CD8-positive, alpha-beta memory T cell (primary cell): ENCODE results near the gene CDT1. TPM values are rescaled to one million over a fixed set of nuclear protein-coding genes. Genes with fewer than 3 reads are reported as not detected.

ENCODE experiments used
- CTCF ChIA-PET: fragments of 350-600 bp; sonication (Branson Sonifier 250); formaldehyde crosslinking; loops from one replicate; lab custom pipeline; 2021; ENCODE audit warnings: antibody characterized with exemption; lab: Charles Lee
- POLR2A ChIA-PET: fragments of 350-600 bp; sonication (Branson Sonifier 250); formaldehyde crosslinking; loops from one replicate; lab custom pipeline; 2021; ENCODE audit warnings: antibody characterized with exemption; lab: Charles Lee
- DNase-seq, 5 donors: peaks; one replicate each; pipeline versions ENCODE4 v3.0.0 to v3.0.0-alpha.2; 2020 to 2022; ENCODE audit warnings: mixed read lengths in 1 of 5
- H3K27ac ChIP-seq: one replicate; pipeline ENCODE4 v1.7.0; 2013; ENCODE audit warnings: low read depth, mild to moderate bottlenecking, low read length, moderate library complexity
- H3K27me3 ChIP-seq: 2 replicates; pipeline ENCODE4 v1.7.0; 2013; ENCODE audit warnings: low read length, mild to moderate bottlenecking; ENCODE audit not compliant: insufficient read depth, poor library complexity, severe bottlenecking
- H3K36me3 ChIP-seq: 2 replicates; pipeline ENCODE4 v1.7.0; 2013; ENCODE audit warnings: mild to moderate bottlenecking, low read length, moderate library complexity; ENCODE audit not compliant: insufficient read depth
- H3K4me1 ChIP-seq: 2 replicates; pipeline ENCODE4 v1.7.0; 2013; ENCODE audit warnings: mild to moderate bottlenecking, low read length, moderate library complexity; ENCODE audit not compliant: insufficient read depth
- H3K4me3 ChIP-seq: 2 replicates; pipeline ENCODE4 v1.7.0; 2013; ENCODE audit warnings: mild to moderate bottlenecking, low read length
- H3K9me3 ChIP-seq: 2 replicates; pipeline ENCODE4 v1.7.0; 2013; ENCODE audit warnings: mild to moderate bottlenecking, low read length
- H3K27ac Mint-ChIP-seq, 8 donors: one replicate each; pipeline ENCODE4 v1.8.0; 2020 to 2021; ENCODE audit warnings: mixed read lengths in 8 of 8, mild to moderate bottlenecking in 6 of 8, inconsistent platforms in 3 of 8, moderate library complexity in 3 of 8
- H3K27me3 Mint-ChIP-seq, 2 donors: one replicate each; pipeline ENCODE4 v1.8.0; 2020 to 2021; ENCODE audit warnings: mixed read lengths in 2 of 2, mild to moderate bottlenecking in 1 of 2, moderate library complexity in 1 of 2
- H3K36me3 Mint-ChIP-seq, 3 donors: one replicate each; pipeline ENCODE4 v1.8.0; 2020 to 2021; ENCODE audit warnings: mixed read lengths in 3 of 3, inconsistent platforms in 1 of 3, mild to moderate bottlenecking in 1 of 3
- H3K4me1 Mint-ChIP-seq, 3 donors: one replicate each; pipeline ENCODE4 v1.8.0; 2020 to 2021; ENCODE audit warnings: mixed read lengths in 3 of 3, inconsistent platforms in 1 of 3, mild to moderate bottlenecking in 1 of 3
- H3K4me3 Mint-ChIP-seq, 7 donors: one replicate each; pipeline ENCODE4 v1.8.0; 2020 to 2021; ENCODE audit warnings: mixed read lengths in 7 of 7, mild to moderate bottlenecking in 6 of 7, moderate library complexity in 4 of 7, inconsistent platforms in 2 of 7
- H3K9me3 Mint-ChIP-seq, 5 donors: one replicate each; pipeline ENCODE4 v1.8.0; 2020 to 2022; ENCODE audit warnings: mixed read lengths in 5 of 5, mild to moderate bottlenecking in 3 of 5, moderate library complexity in 2 of 5, inconsistent platforms in 1 of 5
- polyA plus RNA-seq: library from polyadenylated mRNA; unstranded; fragments of 300-500 nt; fragmentation: Illumina TruSeq; gene quantifications from one replicate; pipeline ENCODE4 v1.2.3, GENCODE V29; 2021
- total RNA-seq, 2 experiments: library from RNA; stranded (reverse); gene quantifications; one replicate each; pipeline ENCODE4 v1.2.3, GENCODE V29; 2021

Gene CDT1
- total and polyA plus RNA-seq, 3 experiments from 2014 or later, result 0.26 to 106 (median 97.6) TPM

DNA sequence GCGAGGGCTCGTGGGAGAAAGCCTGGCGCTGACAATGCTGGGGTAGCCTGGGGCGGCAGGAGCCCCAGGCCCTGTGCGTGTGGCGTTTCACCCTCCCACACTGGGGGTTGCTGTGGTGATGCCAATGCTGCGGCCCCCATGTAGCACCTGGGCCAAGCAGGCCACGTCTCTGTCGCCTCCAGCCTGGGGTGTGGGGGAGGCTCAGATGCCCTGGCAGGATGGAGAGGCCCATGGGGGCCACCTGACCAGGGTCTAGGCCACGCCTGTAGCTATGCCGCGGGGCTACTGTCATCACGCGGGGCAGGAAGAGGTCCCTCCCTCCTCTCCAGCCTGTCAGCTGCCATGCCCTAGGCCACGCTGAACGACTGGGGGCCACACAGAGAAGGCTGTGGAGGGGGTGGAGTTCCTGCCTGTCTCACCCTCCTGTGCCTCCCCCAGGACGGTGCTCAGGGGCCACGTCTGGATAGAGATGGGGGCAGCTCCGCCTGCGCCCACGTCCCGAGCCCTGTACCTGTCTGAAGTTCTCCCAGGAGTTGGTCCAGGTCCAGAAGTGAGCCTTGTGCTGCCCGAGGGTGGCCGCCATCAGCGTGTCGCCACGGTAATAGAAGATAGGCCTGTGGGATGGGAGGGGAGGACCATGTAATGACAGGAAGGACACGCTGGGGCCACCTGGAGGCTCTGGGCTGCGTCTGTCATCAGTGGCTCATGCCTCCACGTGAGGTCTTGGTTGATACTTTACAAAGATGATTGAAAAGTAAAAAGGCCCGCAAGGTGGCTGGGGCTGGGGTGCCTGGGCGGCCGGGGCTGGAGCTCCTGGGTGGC is 20.9 kb downstream of the CDT1 start:
- Mint-ChIP-seq H3K9me3 (no peaks in the 10 kb centered on the region), H3K27ac (peak overlapping the region in 1 of 8 donors; percentile 89), H3K27me3 (no peaks in the 10 kb centered on the region), H3K36me3 (peaks cover 0 to 30% (median 0%) of the 10 kb centered on the region in 3 donors), H3K4me1 (no peaks in the 10 kb centered on the region), H3K4me3 (no peak overlapping the region)
- ChIA-PET CTCF (no interaction called here), POLR2A (no interaction called here)
- Histone ChIP-seq H3K27ac (no peak overlapping the region), H3K9me3 (no peaks in the 10 kb centered on the region), H3K27me3 (no peaks in the 10 kb centered on the region), H3K4me3 (no peak overlapping the region), H3K4me1 (no peaks in the 10 kb centered on the region), H3K36me3 (no peaks in the 10 kb centered on the region)
- DNase-seq, result no peak

DNA sequence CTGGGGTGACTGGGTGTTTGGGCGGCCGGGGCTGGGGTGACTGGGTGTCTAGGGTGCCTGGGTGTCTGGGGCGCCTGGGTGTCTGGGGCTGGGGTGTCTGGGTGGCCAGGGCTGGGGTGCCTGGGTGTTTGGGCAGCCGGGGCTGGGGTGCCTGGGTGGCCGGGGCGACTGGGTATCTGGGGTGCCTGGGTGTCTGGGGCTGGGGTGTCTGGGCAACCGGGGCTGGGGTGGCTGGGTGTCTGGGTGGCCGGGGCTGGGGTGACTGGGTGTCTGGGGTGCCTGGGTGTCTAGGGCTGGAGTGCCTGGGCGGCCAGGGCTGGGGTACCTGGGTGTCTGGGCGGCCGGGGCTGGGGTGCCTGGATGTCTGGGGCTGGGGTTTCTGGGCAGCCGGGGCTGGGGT is 21.6 kb downstream of the CDT1 start:
- Histone ChIP-seq H3K36me3 (no peaks in the 10 kb centered on the region), H3K27ac (no peak overlapping the region), H3K4me3 (no peak overlapping the region), H3K4me1 (no peaks in the 10 kb centered on the region), H3K9me3 (no peaks in the 10 kb centered on the region), H3K27me3 (no peaks in the 10 kb centered on the region)
- CTCF ChIA-PET, result no interaction called here
- Mint-ChIP-seq H3K9me3 (no peaks in the 10 kb centered on the region), H3K27ac (no peak overlapping the region), H3K36me3 (peaks cover 0 to 33% (median 0%) of the 10 kb centered on the region in 3 donors), H3K27me3 (no peaks in the 10 kb centered on the region), H3K4me1 (no peaks in the 10 kb centered on the region), H3K4me3 (no peak overlapping the region)
- POLR2A ChIA-PET, result no interaction called here
- DNase-seq, result no peak

DNA sequence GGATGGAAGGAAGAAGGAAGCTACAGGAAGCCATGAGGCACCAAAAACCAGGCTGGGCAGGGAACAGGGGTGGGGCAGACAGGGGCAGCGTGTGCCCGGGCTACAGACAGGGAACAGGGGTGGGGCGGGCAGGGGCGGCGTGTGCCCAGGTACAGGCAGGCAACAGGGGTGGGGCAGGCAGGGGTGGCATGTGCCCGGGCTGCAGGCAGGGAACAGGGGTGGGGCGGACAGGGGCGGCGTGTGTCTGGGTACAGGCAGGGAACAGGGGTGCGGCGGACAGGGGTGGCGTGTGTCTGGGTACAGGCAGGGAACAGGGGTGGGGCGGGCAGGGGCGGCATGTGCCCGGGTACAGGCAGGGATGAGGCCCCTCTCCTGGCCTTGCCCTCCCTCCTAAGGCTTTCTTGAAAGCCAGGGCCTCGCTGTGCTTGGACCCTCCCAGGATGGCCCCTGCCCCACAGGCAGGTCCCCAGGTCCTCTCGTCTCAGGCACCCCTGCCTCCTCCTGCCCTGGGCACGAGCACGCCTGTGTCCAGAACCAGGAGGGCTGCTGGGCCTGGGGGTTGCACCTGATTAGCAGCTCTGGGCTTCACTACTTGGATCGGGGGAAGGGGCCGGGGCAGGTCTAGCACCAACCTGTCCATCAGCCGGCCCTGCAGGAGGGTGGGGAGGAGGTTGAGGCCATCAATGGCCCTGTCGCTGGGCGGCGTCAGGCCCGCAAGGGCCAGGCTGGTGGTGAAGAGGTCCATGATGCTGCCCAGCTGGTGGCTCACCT is 22.7 kb downstream of the CDT1 start:
- no peak for DNase-seq
- H3K27me3 ChIP-seq, result no peaks in the 10 kb centered on the region
- no peaks in the 10 kb centered on the region for H3K36me3 ChIP-seq
- no peaks in the 10 kb centered on the region for H3K4me1 ChIP-seq
- Mint-ChIP-seq H3K36me3 (peaks cover 0 to 35% (median 0%) of the 10 kb centered on the region in 3 donors), H3K4me3 (no peak overlapping the region), H3K4me1 (no peaks in the 10 kb centered on the region), H3K27me3 (no peaks in the 10 kb centered on the region), H3K9me3 (no peaks in the 10 kb centered on the region), H3K27ac (no peak overlapping the region)
- CTCF ChIA-PET, result no interaction called here
- no peak overlapping the region for H3K27ac ChIP-seq
- POLR2A ChIA-PET, result interaction anchor here (0.7 kb wide), 1 partner anchor 25 kb away, joined by 3 read pairs; no protein-coding TSS in a partner anchor
- no peak overlapping the region for H3K4me3 ChIP-seq
- H3K9me3 ChIP-seq, result no peaks in the 10 kb centered on the region

DNA sequence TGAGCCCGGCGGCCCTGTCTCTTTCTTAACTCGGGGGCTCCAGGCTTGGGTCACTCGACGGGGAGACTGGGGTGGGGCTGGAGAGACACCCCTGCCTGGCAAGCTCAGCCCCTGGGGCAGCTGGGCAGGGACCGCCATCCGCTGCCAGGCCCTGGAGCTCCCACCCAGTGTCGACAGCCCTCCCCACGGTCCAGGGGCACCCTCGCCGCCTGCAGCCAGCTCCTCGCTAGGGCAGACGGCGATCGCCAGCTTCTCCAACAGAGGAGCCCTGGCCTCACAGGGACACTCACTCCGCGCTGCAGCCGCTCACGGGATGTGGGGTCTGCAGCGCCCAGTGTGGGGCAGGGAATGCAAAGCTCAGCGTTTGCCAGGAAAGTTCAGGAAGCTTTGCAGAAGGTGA is 24.1 kb downstream of the CDT1 start:
- no peaks in the 10 kb centered on the region for H3K27me3 ChIP-seq
- POLR2A ChIA-PET, result no interaction called here
- H3K4me3 ChIP-seq, result no peak overlapping the region
- H3K36me3 ChIP-seq, result no peaks in the 10 kb centered on the region
- no peaks in the 10 kb centered on the region for H3K4me1 ChIP-seq
- CTCF ChIA-PET, result no interaction called here
- Mint-ChIP-seq H3K27ac (no peak overlapping the region), H3K9me3 (no peaks in the 10 kb centered on the region), H3K4me3 (no peak overlapping the region), H3K27me3 (no peaks in the 10 kb centered on the region), H3K4me1 (no peaks in the 10 kb centered on the region), H3K36me3 (peaks cover 0 to 27% (median 0%) of the 10 kb centered on the region in 3 donors)
- no peak for DNase-seq
- H3K9me3 ChIP-seq, result no peaks in the 10 kb centered on the region
- H3K27ac ChIP-seq, result no peak overlapping the region

DNA sequence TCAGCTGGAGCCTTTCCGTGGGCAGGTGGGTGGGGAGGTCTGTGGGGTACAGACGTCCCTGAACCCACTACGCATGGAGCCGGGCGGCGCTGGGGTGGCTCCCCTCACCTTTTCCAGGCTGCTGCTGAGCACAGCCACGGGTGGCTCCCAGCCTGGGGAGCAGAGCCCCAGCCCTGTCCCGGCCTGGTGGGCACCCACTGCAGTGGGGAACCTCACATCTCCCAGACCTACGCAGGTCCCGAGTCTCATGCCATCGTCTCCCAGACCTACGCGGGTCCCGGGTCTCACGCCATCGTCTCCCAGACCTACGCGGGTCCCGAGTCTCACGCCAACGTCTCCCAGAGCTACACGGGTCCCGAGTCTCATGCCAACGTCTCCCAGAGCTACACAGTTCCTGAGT is 25.1 kb downstream of the CDT1 start:
- Histone ChIP-seq H3K4me1 (no peaks in the 10 kb centered on the region), H3K27me3 (no peaks in the 10 kb centered on the region), H3K4me3 (no peak overlapping the region), H3K27ac (no peak overlapping the region), H3K9me3 (no peaks in the 10 kb centered on the region), H3K36me3 (no peaks in the 10 kb centered on the region)
- no peak for DNase-seq
- H3K27me3 Mint-ChIP-seq, result no peaks in the 10 kb centered on the region
- H3K4me3 Mint-ChIP-seq, result no peak overlapping the region
- H3K36me3 Mint-ChIP-seq, result peaks cover 0 to 24% (median 0%) of the 10 kb centered on the region in 3 donors
- H3K4me1 Mint-ChIP-seq, result no peaks in the 10 kb centered on the region
- CTCF ChIA-PET, result no interaction called here
- H3K9me3 Mint-ChIP-seq, result no peaks in the 10 kb centered on the region
- no peak overlapping the region for H3K27ac Mint-ChIP-seq
- POLR2A ChIA-PET, result no interaction called here

DNA sequence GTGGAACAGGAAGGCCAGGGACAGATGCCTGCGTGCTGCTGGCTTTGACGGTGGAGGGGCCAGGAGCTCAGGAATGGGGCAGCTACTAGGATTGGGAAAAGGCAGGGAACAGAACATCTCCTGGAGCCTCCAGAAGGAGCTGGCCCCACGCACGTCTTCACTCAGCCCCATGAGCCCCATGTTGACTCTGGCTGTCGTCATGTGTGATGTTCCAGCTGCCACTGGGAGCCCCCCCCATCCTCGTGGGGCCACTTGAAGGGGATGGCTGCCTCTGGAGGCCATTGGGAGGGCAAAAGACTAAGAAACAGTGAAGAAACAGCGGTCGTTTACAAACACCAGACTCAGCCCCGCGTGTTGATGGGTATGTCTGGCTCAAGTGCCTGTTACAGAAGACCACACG is 26.7 kb downstream of the CDT1 start:
- no peaks in the 10 kb centered on the region for H3K9me3 Mint-ChIP-seq
- ChIA-PET CTCF (no interaction called here), POLR2A (no interaction called here)
- Histone ChIP-seq H3K36me3 (no peaks in the 10 kb centered on the region), H3K4me1 (no peaks in the 10 kb centered on the region), H3K27ac (no peak overlapping the region), H3K27me3 (no peaks in the 10 kb centered on the region), H3K4me3 (no peak overlapping the region), H3K9me3 (no peaks in the 10 kb centered on the region)
- DNase-seq, result no peak
- no peaks in the 10 kb centered on the region for H3K4me1 Mint-ChIP-seq
- no peak overlapping the region for H3K4me3 Mint-ChIP-seq
- no peaks in the 10 kb centered on the region for H3K27me3 Mint-ChIP-seq
- H3K27ac Mint-ChIP-seq, result peak overlapping the region in 1 of 8 donors; percentile 66
- H3K36me3 Mint-ChIP-seq, result peaks cover 0 to 25% (median 0%) of the 10 kb centered on the region in 3 donors

DNA sequence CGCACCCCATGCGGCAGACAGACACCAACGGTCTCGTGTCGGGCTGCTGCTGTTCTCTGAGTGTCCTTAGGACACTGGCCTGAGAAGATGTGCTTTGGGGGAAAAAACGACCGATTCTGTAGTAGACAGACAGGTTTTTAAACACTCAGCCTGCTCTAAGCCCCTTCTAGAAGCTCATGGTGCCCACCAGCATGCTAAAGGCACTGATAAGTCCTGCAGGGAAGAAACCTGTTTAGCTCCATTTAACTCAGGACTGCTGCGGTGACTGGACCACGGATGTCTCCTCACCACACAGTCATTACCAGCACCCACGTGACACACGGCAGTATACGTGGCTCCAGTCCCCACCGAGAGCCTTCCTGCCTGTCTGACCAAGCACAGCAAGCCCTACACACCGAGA is 27.2 kb downstream of the CDT1 start:
- DNase-seq, result no peak
- peaks cover 0 to 27% (median 0%) of the 10 kb centered on the region in 3 donors for H3K36me3 Mint-ChIP-seq
- H3K36me3 ChIP-seq, result no peaks in the 10 kb centered on the region
- H3K9me3 Mint-ChIP-seq, result no peaks in the 10 kb centered on the region
- no peaks in the 10 kb centered on the region for H3K9me3 ChIP-seq
- H3K27me3 Mint-ChIP-seq, result no peaks in the 10 kb centered on the region
- H3K4me1 Mint-ChIP-seq, result no peaks in the 10 kb centered on the region
- no peak overlapping the region for H3K4me3 Mint-ChIP-seq
- H3K27me3 ChIP-seq, result no peaks in the 10 kb centered on the region
- no peaks in the 10 kb centered on the region for H3K4me1 ChIP-seq
- H3K27ac ChIP-seq, result no peak overlapping the region
- ChIA-PET POLR2A (no interaction called here), CTCF (no interaction called here)
- H3K4me3 ChIP-seq, result no peak overlapping the region
- H3K27ac Mint-ChIP-seq, result no peak overlapping the region

DNA sequence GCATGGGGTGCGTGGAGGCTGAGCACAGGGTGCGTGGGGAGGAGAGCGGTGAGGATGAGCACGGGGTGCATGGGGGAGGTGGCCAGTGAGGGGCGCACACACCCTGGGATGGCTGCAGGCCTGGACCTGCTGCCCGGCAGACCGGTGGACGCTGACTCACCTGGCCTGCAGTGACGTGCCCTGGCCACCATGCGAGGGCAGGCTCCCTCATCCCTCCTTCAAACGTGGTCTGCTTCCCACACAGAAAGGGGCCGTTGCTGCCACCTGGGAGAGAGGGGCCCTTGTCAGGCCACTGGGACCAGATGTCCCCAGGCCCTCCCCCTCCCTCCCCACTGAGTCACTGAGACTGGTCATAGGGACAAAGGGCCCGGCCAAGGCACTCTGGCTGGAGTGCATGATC is 28.2 kb downstream of the CDT1 start:
- no peaks in the 10 kb centered on the region for H3K27me3 ChIP-seq
- H3K27ac ChIP-seq, result no peak overlapping the region
- Mint-ChIP-seq H3K4me1 (no peaks in the 10 kb centered on the region), H3K36me3 (peaks cover 0 to 26% (median 0%) of the 10 kb centered on the region in 3 donors), H3K27ac (no peak overlapping the region), H3K27me3 (no peaks in the 10 kb centered on the region), H3K4me3 (no peak overlapping the region), H3K9me3 (no peaks in the 10 kb centered on the region)
- ChIA-PET POLR2A (no interaction called here), CTCF (no interaction called here)
- H3K4me3 ChIP-seq, result no peak overlapping the region
- no peaks in the 10 kb centered on the region for H3K36me3 ChIP-seq
- no peaks in the 10 kb centered on the region for H3K4me1 ChIP-seq
- no peaks in the 10 kb centered on the region for H3K9me3 ChIP-seq
- no peak for DNase-seq
